HUDEP-2 (cell line): Measurements from ENCODE around the gene TNFAIP2.
"Not testable (repeated sequence)": the region's sequence is repeated elsewhere in the genome, so short reads cannot be mapped to it uniquely, and the experiment has no call there.

Experiments
- DNase-seq, 76 experiments: peaks; one replicate each; lab custom pipeline; 2025; ENCODE audit not compliant: unreplicated experiment in 76 of 76; lab: John Stamatoyannopoulos, UW

Gene TNFAIP2

GRCh38 chr14:103104654-103105452 is 18.4 kb upstream of the TNFAIP2 start:
- DNase-seq, result peak in 32 of 76 experiments; percentile 5 to 51 (median 29)

GRCh38 chr14:103105580-103106150 is 17.6 kb upstream of the TNFAIP2 start:
- DNase-seq, result peak in 3 of 76 experiments; percentile 3 to 24 (median 12)

- DNase-seq, result no peak
Observed at GRCh38 chr14:103107455-103107854, 15.8 kb upstream of the TNFAIP2 start.

DNA sequence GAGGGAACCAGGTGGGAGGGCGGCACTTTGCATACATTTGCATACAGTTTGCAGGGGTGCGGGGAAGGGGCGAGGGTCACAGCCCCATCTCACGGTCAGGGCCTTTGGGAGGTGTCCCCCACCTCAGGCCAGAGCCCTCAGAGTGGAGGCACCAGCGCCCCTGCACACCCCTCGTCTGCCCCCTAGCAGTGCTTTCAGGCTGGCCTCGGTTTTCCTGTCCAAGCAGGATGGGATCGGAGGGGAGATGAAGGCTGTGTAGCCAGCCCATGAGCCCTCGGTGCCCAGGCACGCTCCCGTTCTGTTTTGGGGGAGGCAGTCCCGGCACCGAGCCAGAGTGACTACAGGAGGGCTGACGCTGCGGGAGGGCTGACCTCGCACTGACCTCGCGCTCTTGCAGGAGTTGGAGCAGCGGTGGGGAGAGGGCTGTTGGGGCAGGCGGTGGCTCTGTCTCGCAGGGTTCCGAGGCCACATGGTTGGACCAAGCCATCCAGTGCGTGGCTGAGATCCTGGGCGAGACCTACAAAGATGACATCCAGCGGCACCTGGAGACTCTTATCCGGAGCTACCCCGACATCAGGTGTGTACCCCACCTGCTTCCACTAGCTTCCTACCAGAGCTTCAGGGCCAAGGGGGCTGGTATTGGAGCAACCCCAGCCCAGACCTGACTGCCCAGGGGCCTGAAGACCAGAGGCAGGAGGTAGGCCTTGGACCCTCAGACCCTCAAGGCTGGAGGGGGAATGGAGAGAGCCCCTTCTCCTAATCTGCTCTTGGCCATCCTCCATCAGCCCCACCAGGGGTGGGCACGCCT is 15.1 kb upstream of the TNFAIP2 start:
- DNase-seq, result no peak

DNA sequence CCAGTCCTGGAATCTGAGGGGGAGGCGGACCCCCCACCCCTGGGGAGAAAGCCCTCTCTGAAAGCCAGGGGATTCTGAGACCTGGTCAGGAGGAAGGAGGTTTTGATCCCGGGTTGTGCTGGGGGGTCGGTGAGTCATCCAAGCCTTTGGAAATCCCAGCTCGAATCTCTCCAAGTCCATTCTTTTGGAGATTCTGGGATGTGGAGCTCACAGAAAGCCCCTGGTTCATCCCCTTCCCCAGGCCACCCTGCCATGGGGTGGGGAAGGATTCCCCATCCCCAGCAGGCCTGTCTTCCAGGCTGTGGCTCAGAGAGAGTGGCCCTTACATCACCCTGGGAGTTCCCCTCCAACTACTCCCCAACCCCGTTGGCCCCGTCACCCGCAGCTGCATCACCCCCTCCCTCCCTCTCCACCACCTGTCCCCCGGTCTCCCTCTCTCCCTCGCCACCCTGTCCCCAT is 14.5 kb upstream of the TNFAIP2 start:
- no peak for DNase-seq

DNA sequence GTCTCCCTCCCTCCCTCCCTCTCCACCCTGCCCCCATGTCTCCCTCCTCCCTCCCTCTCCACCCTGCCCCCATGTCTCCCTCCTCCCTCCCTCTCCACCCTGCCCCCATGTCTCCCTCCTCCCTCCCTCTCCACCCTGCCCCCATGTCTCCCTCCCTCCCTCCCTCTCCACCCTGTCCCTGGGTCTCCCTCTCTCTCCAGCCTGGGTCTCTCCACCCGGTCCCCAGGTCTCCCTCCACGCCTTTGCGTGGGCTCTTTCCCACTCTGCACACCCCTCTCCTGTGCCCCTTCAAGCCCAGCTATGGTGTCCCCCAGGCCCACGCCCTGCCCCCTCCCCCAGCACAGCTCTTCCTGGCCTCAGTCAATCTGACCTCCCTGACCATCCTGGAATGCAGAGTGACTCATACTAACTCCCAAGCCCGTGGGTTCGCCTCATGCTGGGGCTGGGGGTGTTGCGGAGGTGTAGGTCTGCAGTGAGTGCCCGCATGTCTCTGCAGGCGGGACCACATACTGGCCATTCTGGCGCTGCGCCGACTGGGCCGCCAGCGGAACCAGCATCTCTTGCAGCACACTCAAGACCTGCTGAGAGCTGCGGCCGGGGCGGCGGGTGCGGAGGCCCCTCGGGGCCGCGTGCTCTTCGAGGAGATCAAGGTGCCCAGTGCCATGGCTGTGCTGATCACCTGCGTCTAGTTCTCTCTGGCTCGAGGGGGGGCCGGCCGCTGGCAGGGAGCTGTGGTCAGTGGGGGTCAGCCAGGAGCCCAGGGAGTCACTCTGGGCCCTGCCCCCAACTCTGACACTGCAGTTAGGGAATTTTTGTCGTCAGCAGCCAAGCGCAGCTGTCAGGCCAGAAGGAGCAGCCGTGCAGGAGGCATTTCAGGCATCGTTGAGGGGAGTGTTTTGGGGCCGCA is 13.5 kb upstream of the TNFAIP2 start:
- DNase-seq, result no peak

DNA sequence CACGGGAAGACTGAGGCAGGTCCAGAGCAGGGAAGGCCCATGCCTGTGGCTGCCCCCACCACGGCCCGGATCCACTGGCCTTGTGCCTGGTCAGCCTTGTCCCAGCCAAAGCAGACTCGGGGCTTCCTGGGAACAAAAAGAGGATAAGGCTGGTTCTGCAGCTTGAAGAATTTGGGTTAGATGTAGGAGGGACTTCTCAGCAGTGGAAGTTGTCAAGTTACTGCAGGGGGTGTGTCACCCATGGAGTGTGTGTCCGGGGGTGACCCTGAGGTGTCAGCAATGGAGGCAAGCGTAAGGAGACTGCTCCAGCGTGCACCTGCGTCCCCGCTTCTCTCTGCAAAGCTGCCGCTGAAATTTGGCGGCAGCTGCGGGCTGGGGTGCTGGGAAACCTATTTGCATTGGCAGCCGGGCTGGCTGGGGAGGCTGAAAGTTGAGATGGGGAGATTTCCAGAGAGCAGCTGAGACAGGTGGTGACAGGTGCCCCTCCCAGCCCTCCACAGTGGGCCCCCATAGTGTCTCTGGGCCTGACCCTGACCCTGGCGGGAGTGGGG is 12.5 kb upstream of the TNFAIP2 start:
- no peak for DNase-seq

- no peak for DNase-seq
Observed at GRCh38 chr14:103111232-103111868, 11.9 kb upstream of the TNFAIP2 start.

- no peak for DNase-seq
Observed at GRCh38 chr14:103112400-103113243, 10.6 kb upstream of the TNFAIP2 start.

DNA sequence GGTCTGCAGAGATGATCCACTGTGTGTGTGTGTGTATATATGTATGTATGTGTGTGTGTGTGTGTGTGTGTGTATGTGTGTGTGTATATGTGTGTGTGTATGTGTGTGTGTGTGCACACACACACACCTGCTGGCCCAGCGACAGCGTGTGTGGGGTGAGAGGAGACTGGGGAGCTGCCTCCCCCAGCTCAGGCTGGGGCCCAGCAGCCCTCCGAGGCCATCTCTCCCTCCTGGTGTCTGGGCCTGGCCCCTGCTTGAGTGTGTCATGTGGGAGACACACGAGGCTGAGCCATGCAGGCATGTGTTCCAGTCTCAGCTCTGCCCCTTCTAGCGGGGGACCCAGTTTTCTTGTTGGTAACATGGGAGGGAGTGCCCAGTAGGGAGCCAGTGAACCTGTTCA is 10.0 kb upstream of the TNFAIP2 start:
- no peak for DNase-seq

DNA sequence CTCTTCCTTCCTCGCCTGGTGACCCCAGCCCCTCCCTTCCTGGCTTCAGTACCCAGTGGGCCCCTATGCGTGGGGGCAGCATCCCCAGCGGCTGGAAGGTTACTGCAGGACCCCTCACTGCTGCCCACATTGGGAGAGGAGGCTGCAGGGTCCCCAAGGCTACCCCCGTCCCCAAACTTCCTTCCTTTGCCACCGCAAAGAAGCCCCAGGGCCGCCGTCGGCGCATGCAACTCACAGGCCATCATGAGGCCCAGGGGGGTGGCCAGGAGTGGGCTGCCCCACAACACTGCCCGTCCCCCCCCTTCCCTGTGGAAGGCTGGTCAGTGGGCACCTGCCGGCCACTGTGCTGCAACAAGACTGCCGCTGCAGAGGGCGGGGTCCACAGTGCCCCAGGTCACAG is 9.5 kb upstream of the TNFAIP2 start:
- no peak for DNase-seq

- DNase-seq, result not testable (repeated sequence)
Observed at GRCh38 chr14:103115086-103115679, 8.1 kb upstream of the TNFAIP2 start.

DNA sequence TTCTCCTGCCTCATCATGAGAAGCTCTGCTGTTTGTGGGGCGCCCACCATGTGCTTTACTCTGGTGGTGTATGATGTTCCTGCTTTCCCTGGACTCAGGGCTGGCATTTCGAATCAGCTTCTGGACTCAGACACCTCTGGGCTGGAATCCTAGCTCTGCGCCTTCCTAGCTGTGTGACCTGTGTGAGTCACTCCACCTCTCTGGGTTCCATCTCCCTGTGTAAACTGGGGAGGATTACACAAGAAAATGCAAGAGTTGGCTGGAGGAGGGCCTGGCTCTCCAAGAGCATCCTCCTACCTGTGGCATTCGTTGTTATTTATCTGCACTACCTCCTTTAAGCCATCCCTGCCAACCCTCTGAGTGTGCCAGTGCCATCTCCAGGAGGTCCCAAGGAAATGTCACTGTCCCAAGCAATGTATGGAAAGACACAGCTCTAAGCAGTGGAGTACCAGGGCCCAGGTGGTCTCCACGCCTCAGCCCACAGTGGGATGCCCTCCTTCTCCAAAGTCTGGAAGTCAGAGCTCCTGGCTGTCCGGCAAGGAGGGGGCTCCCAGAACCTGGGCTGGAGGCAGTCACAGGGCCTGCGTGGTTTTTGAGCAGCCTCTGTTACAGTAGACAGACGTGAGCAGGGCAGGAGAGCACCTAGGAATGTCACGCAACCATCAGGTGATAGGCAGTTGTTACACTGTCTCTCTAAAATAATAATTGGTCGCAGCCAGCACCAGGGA is 7.3 kb upstream of the TNFAIP2 start:
- no peak for DNase-seq

- no peak for DNase-seq
Observed at GRCh38 chr14:103116636-103117035, 6.6 kb upstream of the TNFAIP2 start.

- not testable (repeated sequence) for DNase-seq
Observed at GRCh38 chr14:103117499-103117898, 5.8 kb upstream of the TNFAIP2 start.

DNA sequence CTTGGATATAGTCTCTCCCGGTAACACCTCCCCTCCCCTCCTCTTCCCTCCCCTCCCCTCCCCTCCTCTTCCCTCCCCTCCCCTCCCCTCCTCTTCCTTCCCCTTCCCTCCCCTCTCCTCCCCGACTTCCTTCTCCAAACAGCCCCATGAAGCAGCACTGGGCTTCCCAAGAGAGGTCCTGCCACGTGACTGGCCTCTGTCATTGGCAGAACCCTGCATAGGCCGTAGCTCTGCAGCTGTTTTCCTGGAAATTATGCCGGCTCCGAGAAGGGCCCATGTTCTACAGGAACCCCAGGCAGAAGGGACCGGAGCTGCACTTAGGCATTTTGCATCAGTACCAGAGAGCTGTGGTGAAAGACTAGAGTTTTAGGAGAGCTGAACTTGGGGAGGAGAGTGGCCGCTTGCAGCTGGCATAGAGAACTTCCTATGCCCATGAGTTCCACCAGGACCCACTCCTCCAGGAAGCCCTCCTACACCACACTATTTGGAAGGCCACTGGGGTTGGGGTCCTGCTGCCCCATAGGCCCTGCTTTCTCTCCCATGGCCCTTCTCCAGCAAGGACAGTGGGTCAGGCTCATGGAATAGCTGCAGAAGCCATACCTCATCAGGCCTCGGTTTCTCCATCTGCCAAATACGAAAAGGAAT is 5.1 kb upstream of the TNFAIP2 start:
- DNase-seq, result no peak
